CD4-positive, CD25-positive, alpha-beta regulatory T cell (primary cell): ENCODE measurements around the gene CYTH4. TPM values are rescaled to one million over a fixed set of nuclear protein-coding genes. Genes with fewer than 3 reads are reported as not detected.

Source experiments
- ATAC-seq, 2 donors: fragments of 150-1000 bp; cut with Tn5 transposase; one replicate each; pipeline ENCODE4 v1.10.0; 2021; ENCODE audit warnings: low read depth in 2 of 2, moderate number of reproducible peaks in 2 of 2, moderate library complexity in 1 of 2
- DNase-seq, 3 donors: peaks; one replicate each; pipeline versions ENCODE4 v3.0.0 to v3.0.0-alpha.2; 2012 to 2022; ENCODE audit warnings: mixed read lengths in 1 of 3
- H3K27ac ChIP-seq: one replicate; pipeline ENCODE4 v1.7.0; 2013; ENCODE audit warnings: mild to moderate bottlenecking, low read length; ENCODE audit not compliant: insufficient read depth, poor library complexity, severe bottlenecking
- H3K27me3 ChIP-seq: one replicate; pipeline ENCODE4 v1.7.0; 2013; ENCODE audit warnings: low read length; ENCODE audit not compliant: control insufficient read depth, insufficient read depth
- H3K36me3 ChIP-seq: one replicate; pipeline ENCODE4 v1.7.0; 2013; ENCODE audit warnings: mild to moderate bottlenecking, low read length, moderate library complexity; ENCODE audit not compliant: control insufficient read depth, insufficient read depth
- H3K4me1 ChIP-seq: 2 replicates; pipeline ENCODE4 v1.7.0; 2013; ENCODE audit warnings: mild to moderate bottlenecking, low read length; ENCODE audit not compliant: insufficient read depth, control insufficient read depth, poor library complexity, severe bottlenecking
- H3K4me3 ChIP-seq: one replicate; pipeline ENCODE4 v1.7.0; 2013; ENCODE audit warnings: low read depth, mild to moderate bottlenecking, low read length, moderate library complexity
- H3K9me3 ChIP-seq, 2 experiments: 1 replicate in 1 of 2; 2 replicates in 1 of 2; pipeline ENCODE4 v1.7.0; 2013; ENCODE audit warnings: low read length in 2 of 2, mild to moderate bottlenecking in 1 of 2, moderate library complexity in 1 of 2; ENCODE audit not compliant: control insufficient read depth in 2 of 2
- H3K27ac Mint-ChIP-seq, 3 donors: one replicate each; pipeline ENCODE4 v1.8.0; 2020 to 2022; ENCODE audit warnings: mild to moderate bottlenecking in 3 of 3, mixed read lengths in 3 of 3, moderate library complexity in 2 of 3
- H3K27me3 Mint-ChIP-seq: one replicate; pipeline ENCODE4 v1.8.0; 2022; ENCODE audit warnings: mild to moderate bottlenecking, mixed read lengths
- H3K36me3 Mint-ChIP-seq: one replicate; pipeline ENCODE4 v1.8.0; 2020; ENCODE audit warnings: mixed read lengths
- H3K4me1 Mint-ChIP-seq, 4 donors: one replicate each; pipeline ENCODE4 v1.8.0; 2020 to 2022; ENCODE audit warnings: mixed read lengths in 4 of 4, mild to moderate bottlenecking in 1 of 4
- H3K4me3 Mint-ChIP-seq, 4 donors: one replicate each; pipeline ENCODE4 v1.8.0; 2020 to 2022; ENCODE audit warnings: mild to moderate bottlenecking in 4 of 4, mixed read lengths in 4 of 4, moderate library complexity in 3 of 4
- H3K9me3 Mint-ChIP-seq, 7 donors: one replicate each; pipeline ENCODE4 v1.8.0; 2020 to 2022; ENCODE audit warnings: mixed read lengths in 7 of 7, mild to moderate bottlenecking in 3 of 7, moderate library complexity in 2 of 7
- polyA plus RNA-seq, 4 donors: library from polyadenylated mRNA; unstranded; fragments of 300-500 nt; fragmentation: Illumina TruSeq; gene quantifications; one replicate each; pipeline ENCODE4 v1.2.3, GENCODE V29; 2021
- total RNA-seq: library from RNA; stranded (reverse); gene quantifications from one replicate; pipeline ENCODE4 v1.2.3, GENCODE V29; 2022

The CYTH4 gene
- total and polyA plus RNA-seq, 5 donors from 2014 or later = 47.4 to 153 (median 49.9) TPM

- Histone ChIP-seq H3K4me1 (no peaks in the 10 kb centered on the region), H3K36me3 (no peaks in the 10 kb centered on the region), H3K27me3 (no peaks in the 10 kb centered on the region), H3K9me3 (no peaks in the 10 kb centered on the region), H3K27ac (no peak overlapping the region), H3K4me3 (no peak overlapping the region)
- H3K36me3 Mint-ChIP-seq = no peaks in the 10 kb centered on the region
- no peaks in the 10 kb centered on the region for H3K9me3 Mint-ChIP-seq
- DNase-seq (no peak), ATAC-seq (no peak)
- H3K27ac Mint-ChIP-seq = no peak overlapping the region
- H3K4me1 Mint-ChIP-seq = peaks cover 0 to 2% (median 0%) of the 10 kb centered on the region in 4 donors
- no peak overlapping the region for H3K4me3 Mint-ChIP-seq
- H3K27me3 Mint-ChIP-seq = peaks cover 4% of the 10 kb centered on the region
These were observed 66.9 kb downstream of the CYTH4 start for GRCh38 chr22:37349043-37349814.

- Histone ChIP-seq H3K4me1 (no peaks in the 10 kb centered on the region), H3K36me3 (no peaks in the 10 kb centered on the region), H3K27ac (no peak overlapping the region), H3K27me3 (no peaks in the 10 kb centered on the region), H3K9me3 (no peaks in the 10 kb centered on the region), H3K4me3 (no peak overlapping the region)
- Mint-ChIP-seq H3K4me1 (no peaks in the 10 kb centered on the region), H3K27me3 (peaks cover 4% of the 10 kb centered on the region), H3K36me3 (no peaks in the 10 kb centered on the region), H3K9me3 (no peaks in the 10 kb centered on the region), H3K4me3 (no peak overlapping the region), H3K27ac (peak overlapping the region in 1 of 3 donors; percentile 23)
- no peak for ATAC-seq
- no peak for DNase-seq
These were observed 68.9 kb downstream of the CYTH4 start for GRCh38 chr22:37351232-37351631.

DNA sequence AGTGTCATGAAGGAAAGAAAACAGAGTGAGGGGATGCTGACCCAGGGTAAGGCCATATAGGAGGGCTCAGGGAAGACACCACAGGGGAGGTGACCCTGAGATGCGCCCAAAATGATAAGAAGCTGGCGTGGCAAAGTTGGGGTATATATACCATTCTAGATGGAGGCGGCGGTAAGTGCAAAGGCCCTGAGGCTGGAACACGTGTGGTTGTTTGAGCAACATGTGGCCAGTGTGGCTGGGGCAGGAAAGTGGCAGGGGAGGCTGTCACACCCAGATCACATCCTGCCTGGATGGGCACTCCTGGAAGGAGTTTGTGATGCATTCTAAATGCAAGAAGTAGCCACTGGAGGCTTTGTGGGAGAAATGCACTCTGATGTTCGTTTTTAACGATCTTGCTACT, 70.2 kb downstream of the CYTH4 start:
- ATAC-seq (no peak), DNase-seq (no peak)
- Mint-ChIP-seq H3K9me3 (no peaks in the 10 kb centered on the region), H3K4me3 (no peak overlapping the region), H3K36me3 (no peaks in the 10 kb centered on the region), H3K27me3 (peaks cover 4% of the 10 kb centered on the region), H3K4me1 (no peaks in the 10 kb centered on the region), H3K27ac (no peak overlapping the region)
- Histone ChIP-seq H3K27me3 (no peaks in the 10 kb centered on the region), H3K9me3 (no peaks in the 10 kb centered on the region), H3K4me1 (no peaks in the 10 kb centered on the region), H3K4me3 (no peak overlapping the region), H3K36me3 (no peaks in the 10 kb centered on the region), H3K27ac (no peak overlapping the region)

GRCh38 chr22:37353839-37354238, 71.5 kb downstream of the CYTH4 start:
- ATAC-seq = no peak
- Histone ChIP-seq H3K4me3 (no peak overlapping the region), H3K27ac (no peak overlapping the region), H3K9me3 (no peaks in the 10 kb centered on the region), H3K36me3 (no peaks in the 10 kb centered on the region), H3K27me3 (no peaks in the 10 kb centered on the region), H3K4me1 (no peaks in the 10 kb centered on the region)
- no peaks in the 10 kb centered on the region for H3K9me3 Mint-ChIP-seq
- no peak for DNase-seq
- H3K27me3 Mint-ChIP-seq = no peaks in the 10 kb centered on the region
- H3K4me1 Mint-ChIP-seq = no peaks in the 10 kb centered on the region
- H3K36me3 Mint-ChIP-seq = no peaks in the 10 kb centered on the region
- no peak overlapping the region for H3K4me3 Mint-ChIP-seq
- no peak overlapping the region for H3K27ac Mint-ChIP-seq

GRCh38 chr22:37354261-37354660, 72.0 kb downstream of the CYTH4 start:
- Mint-ChIP-seq H3K4me3 (no peak overlapping the region), H3K9me3 (no peaks in the 10 kb centered on the region), H3K27me3 (no peaks in the 10 kb centered on the region), H3K36me3 (no peaks in the 10 kb centered on the region), H3K4me1 (no peaks in the 10 kb centered on the region), H3K27ac (no peak overlapping the region)
- no peaks in the 10 kb centered on the region for H3K9me3 ChIP-seq
- H3K4me3 ChIP-seq = no peak overlapping the region
- ATAC-seq (no peak), DNase-seq (no peak)
- H3K27ac ChIP-seq = no peak overlapping the region
- H3K27me3 ChIP-seq = no peaks in the 10 kb centered on the region
- H3K36me3 ChIP-seq = no peaks in the 10 kb centered on the region
- H3K4me1 ChIP-seq = no peaks in the 10 kb centered on the region

DNA sequence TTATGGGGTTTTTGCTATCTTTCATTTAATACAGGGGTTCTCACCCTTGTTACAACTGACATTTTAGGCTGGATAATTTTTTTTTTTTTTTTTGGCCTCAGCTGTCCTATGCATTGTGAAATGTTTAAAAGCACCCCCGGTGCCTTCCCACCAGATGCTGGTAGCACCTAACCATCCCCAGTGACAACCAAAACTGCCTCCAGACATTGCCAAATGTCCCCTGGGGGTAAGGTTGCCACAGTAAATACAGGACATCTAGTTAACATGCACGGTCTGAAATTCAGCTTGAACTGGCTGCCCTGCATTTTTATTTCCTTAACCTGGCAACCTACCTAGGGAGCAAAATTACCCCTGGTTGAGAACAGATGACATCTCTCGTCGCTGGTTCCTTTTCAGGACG, 72.4 kb downstream of the CYTH4 start:
- H3K4me1 ChIP-seq = no peaks in the 10 kb centered on the region
- DNase-seq (no peak), ATAC-seq (no peak)
- H3K9me3 ChIP-seq = no peaks in the 10 kb centered on the region
- no peak overlapping the region for H3K4me3 ChIP-seq
- H3K27ac ChIP-seq = no peak overlapping the region
- Mint-ChIP-seq H3K9me3 (no peaks in the 10 kb centered on the region), H3K36me3 (no peaks in the 10 kb centered on the region), H3K4me3 (no peak overlapping the region), H3K27ac (no peak overlapping the region), H3K4me1 (no peaks in the 10 kb centered on the region), H3K27me3 (no peaks in the 10 kb centered on the region)
- no peaks in the 10 kb centered on the region for H3K27me3 ChIP-seq
- no peaks in the 10 kb centered on the region for H3K36me3 ChIP-seq

GRCh38 chr22:37355174-37355573, 72.9 kb downstream of the CYTH4 start:
- DNase-seq = no peak

GRCh38 chr22:37356922-37357321, 74.6 kb downstream of the CYTH4 start:
- H3K27ac ChIP-seq = no peak overlapping the region
- no peaks in the 10 kb centered on the region for H3K4me1 ChIP-seq
- Mint-ChIP-seq H3K4me3 (no peak overlapping the region), H3K27ac (no peak overlapping the region), H3K4me1 (peaks cover 0 to 5% (median 0%) of the 10 kb centered on the region in 4 donors), H3K36me3 (no peaks in the 10 kb centered on the region), H3K27me3 (no peaks in the 10 kb centered on the region), H3K9me3 (no peaks in the 10 kb centered on the region)
- no peaks in the 10 kb centered on the region for H3K36me3 ChIP-seq
- no peak overlapping the region for H3K4me3 ChIP-seq
- H3K27me3 ChIP-seq = no peaks in the 10 kb centered on the region
- DNase-seq (no peak), ATAC-seq (no peak)
- no peaks in the 10 kb centered on the region for H3K9me3 ChIP-seq

More at GRCh38 chr22:37355174-37355573, 72.9 kb downstream of the CYTH4 start:
- Histone ChIP-seq H3K27ac (no peak overlapping the region), H3K9me3 (no peaks in the 10 kb centered on the region), H3K4me1 (no peaks in the 10 kb centered on the region), H3K27me3 (no peaks in the 10 kb centered on the region), H3K4me3 (no peak overlapping the region), H3K36me3 (no peaks in the 10 kb centered on the region)
- no peaks in the 10 kb centered on the region for H3K27me3 Mint-ChIP-seq
- no peaks in the 10 kb centered on the region for H3K4me1 Mint-ChIP-seq
- no peak for ATAC-seq
- H3K4me3 Mint-ChIP-seq = no peak overlapping the region
- no peak overlapping the region for H3K27ac Mint-ChIP-seq
- H3K9me3 Mint-ChIP-seq = no peaks in the 10 kb centered on the region
- no peaks in the 10 kb centered on the region for H3K36me3 Mint-ChIP-seq
